Neural cell (in vitro differentiated cells): ENCODE data around the gene HSF5. TPM values are rescaled to one million over a fixed set of nuclear protein-coding genes. Genes with fewer than 3 reads are reported as not detected.

Experiments
- H2AFZ ChIP-seq: fragments of 200-600, 300-800 bp; sonication (generic), shearing (Covaris generic); 2 replicates; pipeline ENCODE4 v1.6.0; 2014; ENCODE audit warnings: low read depth, mild to moderate bottlenecking, antibody characterized with exemption, low read length, moderate library complexity
- H3F3A ChIP-seq: fragments of 200-600 bp; shearing (Covaris generic); 2 replicates; pipeline ENCODE4 v1.6.1; 2016; ENCODE audit warnings: mild to moderate bottlenecking, moderate library complexity, mixed read lengths, antibody characterized with exemption, low read length; ENCODE audit not compliant: insufficient read depth, poor library complexity, severe bottlenecking
- H3K27ac ChIP-seq: fragments of 200-600, 300-800 bp; sonication (generic), shearing (Covaris generic); 2 replicates; pipeline ENCODE4 v1.5.1; 2014; ENCODE audit warnings: mild to moderate bottlenecking, low read length, moderate library complexity
- H3K27me3 ChIP-seq: fragments of 300-800, 200-600 bp; sonication (generic), shearing (Covaris generic); 2 replicates; pipeline ENCODE4 v1.6.0; 2014; ENCODE audit warnings: mild to moderate bottlenecking, low read depth, low read length, moderate library complexity; ENCODE audit not compliant: insufficient read depth
- H3K36me3 ChIP-seq: fragments of 300-800, 200-600 bp; sonication (generic), shearing (Covaris generic); 2 replicates; pipeline ENCODE4 v1.5.1; 2014; ENCODE audit warnings: mild to moderate bottlenecking, antibody characterized with exemption, low read length, moderate library complexity; ENCODE audit not compliant: insufficient read depth
- H3K4me2 ChIP-seq: fragments of 300-800, 200-600 bp; sonication (generic), shearing (Covaris generic); 2 replicates; pipeline ENCODE4 v1.6.0; 2014; ENCODE audit warnings: mild to moderate bottlenecking, low read length
- H3K4me3 ChIP-seq: fragments of 300-800, 200-600 bp; sonication (generic), shearing (Covaris generic); 2 replicates; pipeline ENCODE4 v1.5.1; 2014; ENCODE audit warnings: mild to moderate bottlenecking, low read length, moderate library complexity
- H3K79me2 ChIP-seq: fragments of 200-600 bp; shearing (Covaris generic); replicated peaks from 2 replicates; pipeline ENCODE4 v1.6.0; 2014; ENCODE audit warnings: mild to moderate bottlenecking, low read length, moderate library complexity; ENCODE audit not compliant: insufficient read depth
- H3K9ac ChIP-seq: fragments of 300-800, 200-600 bp; sonication (generic), shearing (Covaris generic); 2 replicates; pipeline ENCODE4 v1.6.1; 2016; ENCODE audit warnings: mild to moderate bottlenecking, low read length, mixed read lengths
- H3K9me2 ChIP-seq: fragments of 200-600 bp; shearing (Covaris generic); 2 replicates; pipeline ENCODE4 v1.6.1; 2016; ENCODE audit warnings: mild to moderate bottlenecking, low read length, mixed read lengths; ENCODE audit not compliant: insufficient read depth
- H3K9me3 ChIP-seq: fragments of 200-600, 300-800 bp; sonication (generic), shearing (Covaris generic); 2 replicates; pipeline ENCODE4 v1.6.1; 2016; ENCODE audit warnings: mild to moderate bottlenecking, mixed run types, low read length, moderate library complexity, mixed read lengths
- H4K20me1 ChIP-seq: fragments of 200-600 bp; shearing (Covaris generic); 2 replicates; pipeline ENCODE4 v1.6.1; 2016; ENCODE audit warnings: mild to moderate bottlenecking, mixed run types; ENCODE audit not compliant: insufficient read depth
- EP300 ChIP-seq: fragments of 450-650 bp; conservative IDR thresholded peaks from 2 replicates; pipeline ENCODE4 v1.6.1; 2014; ENCODE audit warnings: antibody characterized with exemption, mild to moderate bottlenecking, moderate library complexity; ENCODE audit not compliant: poor library complexity, severe bottlenecking
- EZH2 ChIP-seq: fragments of 200-600, 300-800 bp; shearing (Covaris generic), sonication (generic); IDR thresholded peaks from 2 replicates; pipeline ENCODE4 v1.6.1; 2014; ENCODE audit warnings: antibody characterized with exemption, low read length, borderline replicate concordance, mild to moderate bottlenecking; ENCODE audit not compliant: insufficient read depth, poor library complexity, severe bottlenecking
- MXI1 ChIP-seq: fragments of 450-650 bp; conservative IDR thresholded peaks from 2 replicates; pipeline ENCODE4 v1.6.1; 2014; ENCODE audit warnings: antibody characterized with exemption, mild to moderate bottlenecking; ENCODE audit not compliant: poor library complexity, severe bottlenecking
- POLR2AphosphoS5 ChIP-seq: IDR thresholded peaks from 2 replicates; pipeline ENCODE4 v1.6.1; 2012
- RAD21 ChIP-seq: fragments of 450-650 bp; conservative IDR thresholded peaks from 2 replicates; pipeline ENCODE4 v1.6.1; 2014; ENCODE audit warnings: antibody characterized with exemption, mild to moderate bottlenecking, moderate library complexity
- SMC3 ChIP-seq: fragments of 450-650 bp; conservative IDR thresholded peaks from 2 replicates; pipeline ENCODE4 v1.6.1; 2014; ENCODE audit warnings: antibody characterized with exemption, mild to moderate bottlenecking, moderate library complexity; ENCODE audit not compliant: poor library complexity
- TAF1 ChIP-seq: IDR thresholded peaks from 2 replicates; pipeline ENCODE4 v1.6.1; 2012; ENCODE audit warnings: low read depth
- polyA plus RNA-seq: library from polyadenylated mRNA; depleted of rRNA; stranded (reverse); fragments of >200 nt; gene quantifications from 2 replicates; pipeline ENCODE4 v1.2.3, GENCODE V29; 2014
- TF ChIP-seq, protein P1 (sequence below): fragments of 450-650 bp; IDR thresholded peaks from 2 replicates; pipeline ENCODE4 v1.5.1; 2014; ENCODE audit warnings: antibody characterized with exemption, mild to moderate bottlenecking, moderate library complexity; ENCODE audit not compliant: poor library complexity, severe bottlenecking
- TF ChIP-seq, protein P2 (sequence below): IDR thresholded peaks from 2 replicates; pipeline ENCODE4 v1.6.1; 2012; ENCODE audit warnings: borderline replicate concordance

HSF5 gene
- polyA plus RNA-seq, 1 donor from 2014 or later = 0.21 TPM

DNA sequence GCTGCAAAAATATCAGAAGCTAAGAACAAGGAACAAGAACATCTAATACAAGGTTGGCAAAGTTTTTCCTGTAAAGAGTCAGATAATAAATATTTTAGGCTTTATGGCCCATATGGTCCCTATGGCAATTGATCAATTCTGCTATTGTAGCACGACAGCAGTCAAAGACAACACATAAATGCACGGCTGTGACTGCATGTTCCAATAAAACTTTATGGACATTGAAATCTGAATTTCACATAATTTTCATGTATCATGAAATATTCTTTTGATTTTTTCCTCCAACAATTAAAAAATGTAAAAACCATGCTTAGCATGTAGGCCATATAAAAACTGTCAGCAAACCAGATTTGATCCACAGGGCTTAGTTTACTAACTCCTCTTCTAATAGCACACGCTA, 60.4 kb downstream of the HSF5 start:
- no peaks in the 10 kb centered on the region for H3K9me3 ChIP-seq
- H3K36me3 ChIP-seq = no peaks in the 10 kb centered on the region
- H3F3A ChIP-seq = no peaks in the 10 kb centered on the region
- H2AFZ ChIP-seq = no peak overlapping the region
- no peaks in the 10 kb centered on the region for H3K27me3 ChIP-seq
- H3K4me3 ChIP-seq = no peak overlapping the region
- no peaks in the 10 kb centered on the region for H4K20me1 ChIP-seq
- H3K9me2 ChIP-seq = no peaks in the 10 kb centered on the region
- no peaks in the 10 kb centered on the region for H3K79me2 ChIP-seq
- TF ChIP-seq RAD21 = no peak
- TF ChIP-seq, protein P1, sequence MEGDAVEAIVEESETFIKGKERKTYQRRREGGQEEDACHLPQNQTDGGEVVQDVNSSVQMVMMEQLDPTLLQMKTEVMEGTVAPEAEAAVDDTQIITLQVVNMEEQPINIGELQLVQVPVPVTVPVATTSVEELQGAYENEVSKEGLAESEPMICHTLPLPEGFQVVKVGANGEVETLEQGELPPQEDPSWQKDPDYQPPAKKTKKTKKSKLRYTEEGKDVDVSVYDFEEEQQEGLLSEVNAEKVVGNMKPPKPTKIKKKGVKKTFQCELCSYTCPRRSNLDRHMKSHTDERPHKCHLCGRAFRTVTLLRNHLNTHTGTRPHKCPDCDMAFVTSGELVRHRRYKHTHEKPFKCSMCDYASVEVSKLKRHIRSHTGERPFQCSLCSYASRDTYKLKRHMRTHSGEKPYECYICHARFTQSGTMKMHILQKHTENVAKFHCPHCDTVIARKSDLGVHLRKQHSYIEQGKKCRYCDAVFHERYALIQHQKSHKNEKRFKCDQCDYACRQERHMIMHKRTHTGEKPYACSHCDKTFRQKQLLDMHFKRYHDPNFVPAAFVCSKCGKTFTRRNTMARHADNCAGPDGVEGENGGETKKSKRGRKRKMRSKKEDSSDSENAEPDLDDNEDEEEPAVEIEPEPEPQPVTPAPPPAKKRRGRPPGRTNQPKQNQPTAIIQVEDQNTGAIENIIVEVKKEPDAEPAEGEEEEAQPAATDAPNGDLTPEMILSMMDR = no peak
- TF ChIP-seq MXI1 = no peak
- TF ChIP-seq TAF1 = no peak
- TF ChIP-seq EZH2 = no peak
- TF ChIP-seq POLR2AphosphoS5 = no peak
- TF ChIP-seq EP300 = no peak
- TF ChIP-seq SMC3 = no peak
- H3K4me2 ChIP-seq = no peak overlapping the region
- H3K27ac ChIP-seq = no peak overlapping the region
- no peak overlapping the region for H3K9ac ChIP-seq

DNA sequence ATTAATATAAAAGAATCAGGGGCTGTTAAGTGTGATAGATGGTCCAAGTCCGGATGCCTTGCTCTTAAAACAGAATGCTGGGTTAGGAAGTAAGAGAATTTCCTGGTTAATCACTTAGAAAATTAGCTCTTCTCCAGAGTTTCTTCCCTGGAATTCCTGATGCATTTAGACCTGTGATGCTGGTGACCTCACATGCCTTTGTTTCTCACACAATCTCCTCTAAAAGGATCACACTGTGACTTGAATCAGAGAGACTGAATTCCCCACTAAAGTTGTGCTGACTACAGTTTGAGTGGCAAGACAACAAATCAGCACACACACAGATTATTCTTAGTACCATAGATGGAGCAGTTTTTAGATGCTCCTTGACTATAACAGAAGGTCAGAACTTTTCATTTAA, 66.5 kb downstream of the HSF5 start:
- Histone ChIP-seq H3K9me3 (no peaks in the 10 kb centered on the region), H3K79me2 (no peaks in the 10 kb centered on the region), H3K27ac (no peak overlapping the region), H3K9me2 (no peaks in the 10 kb centered on the region), H3K4me3 (no peak overlapping the region), H2AFZ (no peak overlapping the region), H3K27me3 (no peaks in the 10 kb centered on the region), H3K36me3 (no peaks in the 10 kb centered on the region), H4K20me1 (no peaks in the 10 kb centered on the region), H3F3A (no peaks in the 10 kb centered on the region), H3K4me2 (no peak overlapping the region), H3K9ac (no peak overlapping the region)
- TF ChIP-seq TAF1 (no peak), SMC3 (no peak), MXI1 (no peak)
- TF ChIP-seq, protein P1 = no peak
- TF ChIP-seq, protein P2, sequence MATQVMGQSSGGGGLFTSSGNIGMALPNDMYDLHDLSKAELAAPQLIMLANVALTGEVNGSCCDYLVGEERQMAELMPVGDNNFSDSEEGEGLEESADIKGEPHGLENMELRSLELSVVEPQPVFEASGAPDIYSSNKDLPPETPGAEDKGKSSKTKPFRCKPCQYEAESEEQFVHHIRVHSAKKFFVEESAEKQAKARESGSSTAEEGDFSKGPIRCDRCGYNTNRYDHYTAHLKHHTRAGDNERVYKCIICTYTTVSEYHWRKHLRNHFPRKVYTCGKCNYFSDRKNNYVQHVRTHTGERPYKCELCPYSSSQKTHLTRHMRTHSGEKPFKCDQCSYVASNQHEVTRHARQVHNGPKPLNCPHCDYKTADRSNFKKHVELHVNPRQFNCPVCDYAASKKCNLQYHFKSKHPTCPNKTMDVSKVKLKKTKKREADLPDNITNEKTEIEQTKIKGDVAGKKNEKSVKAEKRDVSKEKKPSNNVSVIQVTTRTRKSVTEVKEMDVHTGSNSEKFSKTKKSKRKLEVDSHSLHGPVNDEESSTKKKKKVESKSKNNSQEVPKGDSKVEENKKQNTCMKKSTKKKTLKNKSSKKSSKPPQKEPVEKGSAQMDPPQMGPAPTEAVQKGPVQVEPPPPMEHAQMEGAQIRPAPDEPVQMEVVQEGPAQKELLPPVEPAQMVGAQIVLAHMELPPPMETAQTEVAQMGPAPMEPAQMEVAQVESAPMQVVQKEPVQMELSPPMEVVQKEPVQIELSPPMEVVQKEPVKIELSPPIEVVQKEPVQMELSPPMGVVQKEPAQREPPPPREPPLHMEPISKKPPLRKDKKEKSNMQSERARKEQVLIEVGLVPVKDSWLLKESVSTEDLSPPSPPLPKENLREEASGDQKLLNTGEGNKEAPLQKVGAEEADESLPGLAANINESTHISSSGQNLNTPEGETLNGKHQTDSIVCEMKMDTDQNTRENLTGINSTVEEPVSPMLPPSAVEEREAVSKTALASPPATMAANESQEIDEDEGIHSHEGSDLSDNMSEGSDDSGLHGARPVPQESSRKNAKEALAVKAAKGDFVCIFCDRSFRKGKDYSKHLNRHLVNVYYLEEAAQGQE = peak; percentile 18
